Testis (tissue), 3 donors: ENCODE measurements around the gene NACC2. TPM values are rescaled to one million over a fixed set of nuclear protein-coding genes. Genes with fewer than 3 reads are reported as not detected.

Experiments
- DNase-seq: peaks from one replicate; pipeline ENCODE4 v3.0.0-alpha.2; 2019
- H3K27ac ChIP-seq, 2 donors: fragments of 200-600 bp; sonication (generic); one replicate each; pipeline ENCODE4 v1.5.1; 2019
- H3K27me3 ChIP-seq: fragments of 200-600 bp; sonication (generic); one replicate; pipeline ENCODE4 v1.5.1; 2019
- H3K36me3 ChIP-seq: fragments of 200-600 bp; sonication (generic); one replicate; pipeline ENCODE4 v1.5.1; 2017; ENCODE audit warnings: low read depth; ENCODE audit errors: missing control alignments
- H3K4me1 ChIP-seq: fragments of 200-600 bp; sonication (generic); one replicate; pipeline ENCODE4 v1.5.1; 2019
- H3K4me3 ChIP-seq, 2 donors: fragments of 200-600 bp; sonication (generic); one replicate each; pipeline ENCODE4 v1.5.1; 2017 to 2019
- H3K9me3 ChIP-seq: fragments of 200-600 bp; sonication (generic); one replicate; pipeline ENCODE4 v1.5.1; 2017
- POLR2A ChIP-seq: fragments of 450-650 bp; IDR thresholded peaks from one replicate; pipeline ENCODE4 v1.6.1; 2017; ENCODE audit warnings: antibody characterized with exemption, mild to moderate bottlenecking, moderate library complexity
- WGBS, 2 donors: methylation state at CpG; one replicate each; pipeline ENCODE4 v1.1.5; 2018; 5-methylcytosine and 5-hydroxymethylcytosine counted together
- intact Hi-C: fragments of 100-400 bp; cut with DNase I; formaldehyde crosslinking; loops from one replicate; pipeline ENCODE4 v1.15.1; 2023; ENCODE audit warnings: low total_unique reads
- polyA plus RNA-seq: library from polyadenylated mRNA; stranded (reverse); fragments of 350-450 nt; fragmentation: Illumina TruSeq; extraction: RNeasy Lipid Tissue Mini Kit (QIAGEN cat#74804); gene quantifications from one replicate; pipeline ENCODE4 v1.2.3, GENCODE V29; 2014; ENCODE audit warnings: low read depth, low replicate concordance; ENCODE audit not compliant: insufficient read depth
- total RNA-seq, 2 donors: library from RNA; depleted of rRNA; stranded (reverse); fragments of >200 nt; gene quantifications; one replicate each; pipeline ENCODE4 v1.2.3, GENCODE V29; 2016
- TF ChIP-seq, protein P1 (sequence below), 3 experiments: fragments of 450-650 bp in 2 of 3; fragments of 200-600 bp in 1 of 3; sonication (generic) in 1 of 3; IDR thresholded peaks; one replicate each; pipeline ENCODE4 v1.5.1; 2016 to 2019; ENCODE audit warnings: antibody characterized with exemption in 3 of 3, mild to moderate bottlenecking in 2 of 3, moderate library complexity in 1 of 3

NACC2 gene
- total and polyA plus RNA-seq, 3 donors from 2014 or later, result 29.3 to 49.7 (median 49.5) TPM

DNA sequence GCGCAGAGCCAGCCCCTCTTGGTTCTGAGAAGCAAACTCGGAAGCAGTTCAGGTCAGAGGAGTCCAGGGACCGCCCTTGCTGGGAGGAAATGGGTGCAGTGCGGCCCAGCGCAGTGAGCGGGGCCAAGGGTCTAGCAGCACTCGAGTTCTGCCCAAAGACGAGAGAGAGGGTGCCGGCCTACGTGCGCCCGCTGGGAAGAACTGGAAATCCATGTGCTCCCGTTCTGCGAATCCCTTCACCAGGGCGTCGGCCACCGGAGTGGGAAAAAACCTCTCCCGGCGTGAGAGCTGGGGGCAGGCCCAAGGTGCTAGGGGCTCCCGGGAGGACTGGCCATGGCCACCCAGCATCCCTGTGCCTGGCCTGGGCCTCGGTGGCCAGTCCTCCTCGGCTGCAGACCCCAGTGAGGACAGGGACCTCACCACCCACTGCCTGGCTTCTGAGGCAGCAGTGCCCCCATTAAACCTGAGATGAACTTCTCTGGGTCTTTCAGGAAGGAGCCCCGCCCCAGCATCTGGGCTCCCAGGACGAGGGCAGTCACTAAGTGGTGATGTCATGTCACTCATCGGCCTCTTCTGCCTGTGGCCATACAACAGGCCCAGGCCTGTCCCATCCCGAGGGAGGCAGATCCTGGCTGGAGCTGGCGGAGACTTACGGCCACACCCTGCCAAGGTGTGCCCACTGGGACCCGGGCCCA lies 13.0 kb upstream of the NACC2 start:
- no peak for DNase-seq
- Histone ChIP-seq H3K27me3 (no peaks in the 10 kb centered on the region), H3K9me3 (no peaks in the 10 kb centered on the region), H3K36me3 (no peaks in the 10 kb centered on the region), H3K4me3 (no peak overlapping the region), H3K27ac (no peak overlapping the region), H3K4me1 (peaks cover 23% of the 10 kb centered on the region)
- 93 to 94% methylated on average over 17 to 29 of the region's 29 CpGs for WGBS, 2 donors
- TF ChIP-seq POLR2A, result no peak
- TF ChIP-seq, protein P1, sequence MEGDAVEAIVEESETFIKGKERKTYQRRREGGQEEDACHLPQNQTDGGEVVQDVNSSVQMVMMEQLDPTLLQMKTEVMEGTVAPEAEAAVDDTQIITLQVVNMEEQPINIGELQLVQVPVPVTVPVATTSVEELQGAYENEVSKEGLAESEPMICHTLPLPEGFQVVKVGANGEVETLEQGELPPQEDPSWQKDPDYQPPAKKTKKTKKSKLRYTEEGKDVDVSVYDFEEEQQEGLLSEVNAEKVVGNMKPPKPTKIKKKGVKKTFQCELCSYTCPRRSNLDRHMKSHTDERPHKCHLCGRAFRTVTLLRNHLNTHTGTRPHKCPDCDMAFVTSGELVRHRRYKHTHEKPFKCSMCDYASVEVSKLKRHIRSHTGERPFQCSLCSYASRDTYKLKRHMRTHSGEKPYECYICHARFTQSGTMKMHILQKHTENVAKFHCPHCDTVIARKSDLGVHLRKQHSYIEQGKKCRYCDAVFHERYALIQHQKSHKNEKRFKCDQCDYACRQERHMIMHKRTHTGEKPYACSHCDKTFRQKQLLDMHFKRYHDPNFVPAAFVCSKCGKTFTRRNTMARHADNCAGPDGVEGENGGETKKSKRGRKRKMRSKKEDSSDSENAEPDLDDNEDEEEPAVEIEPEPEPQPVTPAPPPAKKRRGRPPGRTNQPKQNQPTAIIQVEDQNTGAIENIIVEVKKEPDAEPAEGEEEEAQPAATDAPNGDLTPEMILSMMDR (IDR thresholded peaks at IDR 0.05), result no peak
- intact Hi-C loops, result no loop called here

DNA sequence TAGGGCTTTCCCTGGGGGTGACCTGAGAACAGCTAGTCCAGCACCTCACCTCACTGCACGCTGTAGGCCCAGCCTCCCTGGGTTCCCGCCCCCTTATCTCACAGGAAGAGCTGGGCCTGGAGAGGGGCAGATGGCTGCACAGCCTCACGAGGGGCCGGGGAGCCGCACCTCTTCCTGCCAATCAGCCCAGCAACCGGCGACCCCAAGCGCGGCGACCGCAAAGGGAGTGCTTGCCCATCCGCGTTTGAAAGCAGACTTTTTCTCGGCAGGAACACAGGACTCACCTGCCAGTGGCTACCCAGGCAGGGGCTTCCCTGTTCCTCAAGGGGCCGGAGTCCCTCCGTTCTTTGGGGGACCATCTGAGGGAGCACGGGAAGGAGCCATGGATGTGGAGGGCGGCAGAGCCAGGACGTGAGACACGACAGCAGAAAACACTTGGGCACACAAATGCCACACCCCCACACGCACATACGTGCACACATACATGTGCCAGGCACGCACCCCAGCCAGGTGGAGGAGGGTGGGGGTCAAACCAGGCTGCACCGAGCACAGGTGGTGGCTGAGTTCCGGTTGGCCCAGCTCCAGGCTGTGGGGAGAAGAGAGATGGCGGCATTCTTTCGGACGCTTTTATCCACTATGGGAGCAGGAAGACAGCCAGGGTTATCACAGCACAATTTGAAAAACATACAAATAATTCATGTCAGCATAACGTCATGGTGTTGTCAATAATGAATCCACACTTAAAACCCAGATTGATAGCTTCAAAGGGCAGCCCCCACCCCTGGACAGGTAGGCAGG lies 12.3 kb upstream of the NACC2 start:
- Histone ChIP-seq H3K9me3 (no peaks in the 10 kb centered on the region), H3K27me3 (no peaks in the 10 kb centered on the region), H3K4me3 (no peak overlapping the region), H3K4me1 (peaks cover 23% of the 10 kb centered on the region), H3K27ac (no peak overlapping the region), H3K36me3 (no peaks in the 10 kb centered on the region)
- TF ChIP-seq, protein P1 (IDR thresholded peaks at IDR 0.05), result no peak
- no peak for TF ChIP-seq POLR2A
- intact Hi-C loops, result no loop called here
- 81 to 92% methylated on average over 11 to 29 of the region's 29 CpGs for WGBS, 2 donors
- no peak for DNase-seq

DNA sequence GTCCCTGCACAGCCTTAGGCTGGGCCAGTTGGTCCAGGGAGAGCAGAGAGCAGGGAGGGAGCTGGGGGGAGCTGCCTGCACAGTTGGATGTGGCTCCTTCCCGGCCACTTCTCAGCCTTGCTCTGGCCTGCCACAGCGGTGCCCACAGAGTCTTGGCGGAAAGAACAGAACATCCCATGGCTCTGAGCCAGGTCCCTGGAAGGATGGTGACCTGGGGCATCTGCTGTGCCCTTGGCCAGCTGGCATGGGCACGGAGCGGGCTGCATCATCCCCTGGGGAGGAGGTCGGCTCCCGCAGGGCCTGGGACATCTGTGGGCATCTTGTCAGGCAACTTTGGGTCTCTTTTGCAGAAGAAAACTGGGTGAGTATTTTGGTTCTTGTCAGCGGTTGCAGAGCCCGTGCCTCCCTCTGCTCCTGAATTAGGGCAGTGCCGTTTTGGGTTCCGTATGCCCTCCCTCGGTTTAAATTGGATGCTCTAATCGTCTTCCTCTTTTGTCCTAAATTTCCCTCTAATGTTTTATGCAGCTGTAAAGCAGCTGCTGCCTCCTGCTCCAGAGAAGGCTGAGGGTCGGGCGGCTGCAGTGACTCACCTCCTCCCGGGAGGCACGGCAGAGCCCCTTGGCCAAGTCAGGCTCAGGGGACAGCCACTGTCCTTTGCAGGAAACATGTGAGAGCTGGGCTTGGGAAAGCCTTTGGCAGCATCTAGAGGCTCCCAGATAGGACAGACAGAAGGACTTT lies 10.5 kb upstream of the NACC2 start:
- H3K36me3 ChIP-seq, result no peaks in the 10 kb centered on the region
- TF ChIP-seq, protein P1 (IDR thresholded peaks at IDR 0.05), result no peak
- TF ChIP-seq POLR2A, result no peak
- no peak overlapping the region for H3K4me3 ChIP-seq
- WGBS, 2 donors, result 56 to 67% methylated on average over 12 to 17 of the region's 17 CpGs
- no peak overlapping the region for H3K27ac ChIP-seq
- H3K9me3 ChIP-seq, result no peaks in the 10 kb centered on the region
- no peak for DNase-seq
- peaks cover 22% of the 10 kb centered on the region for H3K4me1 ChIP-seq
- H3K27me3 ChIP-seq, result no peaks in the 10 kb centered on the region
- intact Hi-C loops, result no loop called here

DNA sequence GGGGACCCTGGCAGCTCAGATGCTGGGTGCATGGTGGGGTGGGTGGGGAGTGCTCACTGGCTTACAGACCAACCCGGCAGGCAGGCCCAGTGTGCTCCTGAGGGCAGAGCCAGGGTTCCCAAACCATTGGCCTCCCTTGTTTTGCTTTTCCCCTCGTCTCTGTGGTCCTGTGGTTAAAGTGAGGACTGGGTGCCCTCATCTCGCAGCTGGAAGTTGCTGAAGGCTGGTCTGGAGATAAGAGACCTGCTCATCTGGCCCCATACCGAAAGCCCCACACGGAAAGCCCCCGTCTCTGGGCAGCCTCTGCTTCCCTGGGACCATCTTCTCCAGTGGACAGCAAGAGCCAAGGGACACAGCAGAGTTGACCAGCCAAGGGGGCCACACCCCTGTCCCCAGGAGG lies 9.8 kb upstream of the NACC2 start:
- 78 to 84% methylated on average over 5 to 6 of the region's 6 CpGs for WGBS, 2 donors
- H3K36me3 ChIP-seq, result no peaks in the 10 kb centered on the region

More for the DNA sequence above, 9.8 kb upstream of the NACC2 start:
- TF ChIP-seq, protein P1 (IDR thresholded peaks at IDR 0.05), result no peak
- TF ChIP-seq POLR2A, result no peak
- peaks cover 15% of the 10 kb centered on the region for H3K4me1 ChIP-seq
- no peaks in the 10 kb centered on the region for H3K27me3 ChIP-seq
- H3K4me3 ChIP-seq, result no peak overlapping the region
- intact Hi-C loops, result no loop called here
- no peaks in the 10 kb centered on the region for H3K9me3 ChIP-seq
- no peak for DNase-seq
- no peak overlapping the region for H3K27ac ChIP-seq
